ENCODE measurements around the gene PEX10. TPM values are rescaled to one million over a fixed set of nuclear protein-coding genes. Genes with fewer than 3 reads are reported as not detected.

Gene PEX10
- total and polyA plus RNA-seq, 10 of the 15 experiments (the other 5 are each of a cell fraction or from before 2014, with no cell fraction given) = 0.24 to 24.9 (median 16.8) TPM; not detected in 1

DNA sequence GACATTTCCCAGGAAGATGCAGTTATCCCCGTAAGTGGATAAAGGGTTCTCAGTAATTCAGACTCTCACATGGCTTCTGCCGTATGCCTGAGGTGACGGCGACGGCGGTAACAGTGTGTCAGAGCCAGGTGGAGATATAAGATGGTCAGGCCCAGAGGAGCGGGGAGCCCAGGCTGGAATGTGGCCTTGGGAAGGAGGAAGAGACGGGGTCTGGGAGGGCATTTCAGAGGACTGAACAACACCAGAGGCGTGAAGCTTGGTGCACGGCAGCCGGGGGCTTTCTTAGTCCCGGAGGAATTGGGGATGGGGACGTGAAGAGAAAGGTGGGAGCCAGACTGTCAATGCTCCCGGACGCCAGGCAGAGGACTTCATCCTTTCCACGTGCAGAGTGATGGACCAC, 19.7 kb downstream of the PEX10 start (continued):
- TF ChIP-seq, protein P1, sequence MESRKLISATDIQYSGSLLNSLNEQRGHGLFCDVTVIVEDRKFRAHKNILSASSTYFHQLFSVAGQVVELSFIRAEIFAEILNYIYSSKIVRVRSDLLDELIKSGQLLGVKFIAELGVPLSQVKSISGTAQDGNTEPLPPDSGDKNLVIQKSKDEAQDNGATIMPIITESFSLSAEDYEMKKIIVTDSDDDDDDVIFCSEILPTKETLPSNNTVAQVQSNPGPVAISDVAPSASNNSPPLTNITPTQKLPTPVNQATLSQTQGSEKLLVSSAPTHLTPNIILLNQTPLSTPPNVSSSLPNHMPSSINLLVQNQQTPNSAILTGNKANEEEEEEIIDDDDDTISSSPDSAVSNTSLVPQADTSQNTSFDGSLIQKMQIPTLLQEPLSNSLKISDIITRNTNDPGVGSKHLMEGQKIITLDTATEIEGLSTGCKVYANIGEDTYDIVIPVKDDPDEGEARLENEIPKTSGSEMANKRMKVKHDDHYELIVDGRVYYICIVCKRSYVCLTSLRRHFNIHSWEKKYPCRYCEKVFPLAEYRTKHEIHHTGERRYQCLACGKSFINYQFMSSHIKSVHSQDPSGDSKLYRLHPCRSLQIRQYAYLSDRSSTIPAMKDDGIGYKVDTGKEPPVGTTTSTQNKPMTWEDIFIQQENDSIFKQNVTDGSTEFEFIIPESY (IDR thresholded peaks at IDR 0.05) = no peak
- TF ChIP-seq SPI1 (IDR thresholded peaks at IDR 0.05; ENCODE audit: borderline replicate concordance, insufficient read depth, low read depth, low read length) = no peak
- no peak for TF ChIP-seq GABPA (IDR thresholded peaks at IDR 0.05; ENCODE audit: low read depth)

DNA sequence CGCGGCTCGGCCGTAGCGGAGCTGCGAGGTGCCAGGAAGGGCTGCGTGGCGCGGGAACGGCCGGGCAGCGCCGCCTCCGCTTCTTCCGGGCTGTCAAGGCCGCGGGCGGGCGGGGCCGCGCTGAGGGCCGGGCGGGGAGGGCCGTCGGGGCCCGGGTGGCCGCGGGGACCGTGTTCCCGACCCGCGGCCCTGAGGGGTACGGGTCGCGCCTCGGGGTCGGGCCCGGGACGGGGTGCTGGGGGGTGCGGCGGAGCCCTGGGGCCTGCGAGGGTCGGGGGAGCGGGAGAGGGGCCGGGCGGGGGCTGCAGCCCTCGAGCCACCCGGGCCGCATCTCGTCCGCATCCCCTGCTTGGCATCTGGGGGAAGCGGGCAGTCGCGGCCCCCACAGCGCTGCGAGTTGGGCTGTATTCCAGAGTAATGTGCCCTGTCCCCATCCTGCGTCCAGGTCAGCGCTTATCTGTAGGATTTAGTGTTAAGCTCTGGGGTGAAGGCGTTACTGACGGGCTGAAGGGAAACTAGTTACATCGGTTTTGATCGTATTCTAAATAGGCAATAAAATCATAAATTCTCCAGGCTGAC, 20.3 kb downstream of the PEX10 start:
- in situ Hi-C loops (cut with MboI) = no loop called here

More for the DNA sequence above, 20.3 kb downstream of the PEX10 start:
- CTCF ChIA-PET = interaction anchor here (1.0 to 1.5 kb wide), 3 partner anchors 10 to 197 kb away, joined by 4 to 10 read pairs (median 7); partner anchors contain the start of gene FAAP20
- intact Hi-C loops (cut with micrococcal nuclease; ENCODE audit: unreplicated experiment) = no loop called here
- Histone ChIP-seq H4K20me1 (ENCODE audit: control insufficient read depth, insufficient read depth) (no peaks in the 10 kb centered on the region), H3K27me3 (replicated peaks in 1 of 2; ENCODE audit: control insufficient read depth in 2 of 2, insufficient read depth in 2 of 2, low read length in 1 of 2) (no peaks in the 10 kb centered on the region), H3K4me1 (ENCODE audit: control insufficient read depth, insufficient read depth, low read length) (peaks cover 41% of the 10 kb centered on the region), H3K36me3 (ENCODE audit: control insufficient read depth in 2 of 2, insufficient read depth in 2 of 2, low read length in 1 of 2) (peaks cover 4 to 14% of the 10 kb centered on the region in 2 experiments; a peak in 3 of 4 replicates), H3K27ac (ENCODE audit: control insufficient read depth, insufficient read depth) (peak overlapping the region; percentile 71), H3K79me2 (ENCODE audit: control insufficient read depth, insufficient read depth, low read length) (peaks cover 51% of the 10 kb centered on the region), H3K9me3 (replicated peaks; ENCODE audit: control insufficient read depth, insufficient read depth, low read length) (no peaks in the 10 kb centered on the region), H3K4me3 (peak overlapping the region; percentile 97), H3K4me2 (ENCODE audit: control insufficient read depth, insufficient read depth) (peak overlapping the region; percentile 95), H3K9ac (ENCODE audit: control insufficient read depth, insufficient read depth, low read length) (peak overlapping the region; percentile 92), H2AFZ (ENCODE audit: control insufficient read depth, low read depth, low read length) (peak overlapping the region; percentile 56)
- BruUV-seq (replicated peaks) = no TSS peak
- POLR2A ChIA-PET = interaction anchor here (0.7 to 1.7 kb wide), 7 partner anchors 10 to 197 kb away, joined by 3 to 5 read pairs (median 4); partner anchors contain the start of genes FAAP20 and PANK4
- DNase-seq (ENCODE audit: low read depth, low spot score) (no peak), ATAC-seq (peak; percentile 44), FAIRE-seq (no peak)
- TF ChIP-seq DPF2 (IDR thresholded peaks at IDR 0.05) (0 out of 2 replicates have a peak, but pooled peaks have one; percentile 49), NFXL1 (IDR thresholded peaks at IDR 0.05; ENCODE audit: borderline replicate concordance) (peak; percentile 87; the same call in 1 of the 2 replicates), TBL1XR1 (IDR thresholded peaks at IDR 0.05; ENCODE audit: low read depth, low read length) (no peak), SMARCA5 (IDR thresholded peaks at IDR 0.05) (0 out of 2 replicates have a peak, but pooled peaks have one; percentile 50)
- TF ChIP-seq, protein P2, sequence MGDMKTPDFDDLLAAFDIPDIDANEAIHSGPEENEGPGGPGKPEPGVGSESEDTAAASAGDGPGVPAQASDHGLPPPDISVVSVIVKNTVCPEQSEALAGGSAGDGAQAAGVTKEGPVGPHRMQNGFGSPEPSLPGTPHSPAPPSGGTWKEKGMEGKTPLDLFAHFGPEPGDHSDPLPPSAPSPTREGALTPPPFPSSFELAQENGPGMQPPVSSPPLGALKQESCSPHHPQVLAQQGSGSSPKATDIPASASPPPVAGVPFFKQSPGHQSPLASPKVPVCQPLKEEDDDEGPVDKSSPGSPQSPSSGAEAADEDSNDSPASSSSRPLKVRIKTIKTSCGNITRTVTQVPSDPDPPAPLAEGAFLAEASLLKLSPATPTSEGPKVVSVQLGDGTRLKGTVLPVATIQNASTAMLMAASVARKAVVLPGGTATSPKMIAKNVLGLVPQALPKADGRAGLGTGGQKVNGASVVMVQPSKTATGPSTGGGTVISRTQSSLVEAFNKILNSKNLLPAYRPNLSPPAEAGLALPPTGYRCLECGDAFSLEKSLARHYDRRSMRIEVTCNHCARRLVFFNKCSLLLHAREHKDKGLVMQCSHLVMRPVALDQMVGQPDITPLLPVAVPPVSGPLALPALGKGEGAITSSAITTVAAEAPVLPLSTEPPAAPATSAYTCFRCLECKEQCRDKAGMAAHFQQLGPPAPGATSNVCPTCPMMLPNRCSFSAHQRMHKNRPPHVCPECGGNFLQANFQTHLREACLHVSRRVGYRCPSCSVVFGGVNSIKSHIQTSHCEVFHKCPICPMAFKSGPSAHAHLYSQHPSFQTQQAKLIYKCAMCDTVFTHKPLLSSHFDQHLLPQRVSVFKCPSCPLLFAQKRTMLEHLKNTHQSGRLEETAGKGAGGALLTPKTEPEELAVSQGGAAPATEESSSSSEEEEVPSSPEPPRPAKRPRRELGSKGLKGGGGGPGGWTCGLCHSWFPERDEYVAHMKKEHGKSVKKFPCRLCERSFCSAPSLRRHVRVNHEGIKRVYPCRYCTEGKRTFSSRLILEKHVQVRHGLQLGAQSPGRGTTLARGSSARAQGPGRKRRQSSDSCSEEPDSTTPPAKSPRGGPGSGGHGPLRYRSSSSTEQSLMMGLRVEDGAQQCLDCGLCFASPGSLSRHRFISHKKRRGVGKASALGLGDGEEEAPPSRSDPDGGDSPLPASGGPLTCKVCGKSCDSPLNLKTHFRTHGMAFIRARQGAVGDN (IDR thresholded peaks at IDR 0.05) = 0 out of 2 replicates have a peak, but pooled peaks have one; percentile 61
- TF ChIP-seq, protein P3, sequence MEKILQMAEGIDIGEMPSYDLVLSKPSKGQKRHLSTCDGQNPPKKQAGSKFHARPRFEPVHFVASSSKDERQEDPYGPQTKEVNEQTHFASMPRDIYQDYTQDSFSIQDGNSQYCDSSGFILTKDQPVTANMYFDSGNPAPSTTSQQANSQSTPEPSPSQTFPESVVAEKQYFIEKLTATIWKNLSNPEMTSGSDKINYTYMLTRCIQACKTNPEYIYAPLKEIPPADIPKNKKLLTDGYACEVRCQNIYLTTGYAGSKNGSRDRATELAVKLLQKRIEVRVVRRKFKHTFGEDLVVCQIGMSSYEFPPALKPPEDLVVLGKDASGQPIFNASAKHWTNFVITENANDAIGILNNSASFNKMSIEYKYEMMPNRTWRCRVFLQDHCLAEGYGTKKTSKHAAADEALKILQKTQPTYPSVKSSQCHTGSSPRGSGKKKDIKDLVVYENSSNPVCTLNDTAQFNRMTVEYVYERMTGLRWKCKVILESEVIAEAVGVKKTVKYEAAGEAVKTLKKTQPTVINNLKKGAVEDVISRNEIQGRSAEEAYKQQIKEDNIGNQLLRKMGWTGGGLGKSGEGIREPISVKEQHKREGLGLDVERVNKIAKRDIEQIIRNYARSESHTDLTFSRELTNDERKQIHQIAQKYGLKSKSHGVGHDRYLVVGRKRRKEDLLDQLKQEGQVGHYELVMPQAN (conservative IDR thresholded peaks at IDR 0.05) = peak; percentile 52
- RAD21 ChIA-PET (ENCODE audit: unreplicated experiment) = interaction anchor here (0.9 to 1.9 kb wide), 5 partner anchors 10 to 197 kb away, joined by 3 to 16 read pairs (median 10); partner anchors contain the start of genes FAAP20 and PANK4
- WGBS (ENCODE audit: insufficient coverage, insufficient replicate concordance, low lambda C conversion rate, missing lambda C conversion rate) = 0% methylated on average over 20 of the region's 62 CpGs
- SMC1A ChIA-PET (ENCODE audit: uncharacterized antibody, unreplicated experiment) = interaction anchor here (0.8 to 3.2 kb wide), 3 partner anchors 19 to 197 kb away, joined by 3 to 11 read pairs (median 4); partner anchors contain the start of genes FAAP20 and PEX10
